Stimulated activated CD8-positive, alpha-beta memory T cell treated with anti-CD3 and anti-CD28 coated beads, Interleukin-4, amount 100 ng/mL, for 48 hours (primary cell): ENCODE data around the gene ACAD8.

Source experiments
- DNase-seq: peaks from one replicate; pipeline ENCODE4 v3.0.0-alpha.2; 2020

ACAD8 gene

GRCh38 chr11:134253188-134253993, at the start of gene ACAD8, which contains the start of gene THYN1:
TSS of gene ACAD8 (plus strand) at chr11:134253568. CDS start at chr11:134253601, 33 bp downstream.
TSS of gene THYN1 (minus strand) at chr11:134253352. CDS start at chr11:134252882, 470 bp downstream.
- peak; percentile 95 for DNase-seq

DNA sequence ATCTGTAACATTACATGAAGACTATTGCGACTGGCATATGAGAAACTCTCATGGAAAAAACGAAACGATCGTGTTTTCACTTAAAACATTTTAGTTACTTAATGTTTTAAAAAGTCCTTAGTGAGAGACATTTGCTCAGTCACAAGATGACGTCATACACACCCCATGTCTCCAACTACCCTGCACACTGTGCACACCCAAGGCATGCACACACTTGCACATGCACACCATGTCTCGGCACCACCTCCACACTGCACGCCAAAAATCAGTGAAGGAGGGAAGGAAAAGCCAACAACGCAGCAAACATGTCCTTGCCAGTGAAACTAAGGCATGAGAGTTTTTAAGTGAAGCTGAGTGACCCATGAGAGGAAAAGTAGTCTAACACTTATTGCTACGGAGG, 47.6 kb upstream of the ACAD8 start:
- DNase-seq = no peak

DNA sequence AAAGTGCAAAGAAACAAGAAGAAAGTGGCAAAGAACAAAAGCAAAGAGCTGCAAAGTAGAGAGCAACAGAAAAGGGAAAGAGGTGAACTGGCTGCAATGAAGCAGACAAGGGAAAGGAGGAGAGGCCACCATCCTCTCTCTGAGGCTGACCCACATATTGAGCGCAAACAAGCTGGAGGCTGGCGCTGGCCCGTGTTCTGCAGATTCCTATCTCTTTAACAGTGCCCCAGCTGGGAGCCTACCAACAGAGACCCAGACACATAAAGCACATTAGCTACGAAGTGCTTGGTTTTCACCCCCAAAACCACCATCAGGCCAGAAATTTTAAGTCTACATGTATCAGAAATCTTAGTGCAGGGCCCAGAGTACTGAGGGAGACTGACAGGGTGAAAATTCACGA, 47.2 kb upstream of the ACAD8 start:
- DNase-seq = no peak

DNA sequence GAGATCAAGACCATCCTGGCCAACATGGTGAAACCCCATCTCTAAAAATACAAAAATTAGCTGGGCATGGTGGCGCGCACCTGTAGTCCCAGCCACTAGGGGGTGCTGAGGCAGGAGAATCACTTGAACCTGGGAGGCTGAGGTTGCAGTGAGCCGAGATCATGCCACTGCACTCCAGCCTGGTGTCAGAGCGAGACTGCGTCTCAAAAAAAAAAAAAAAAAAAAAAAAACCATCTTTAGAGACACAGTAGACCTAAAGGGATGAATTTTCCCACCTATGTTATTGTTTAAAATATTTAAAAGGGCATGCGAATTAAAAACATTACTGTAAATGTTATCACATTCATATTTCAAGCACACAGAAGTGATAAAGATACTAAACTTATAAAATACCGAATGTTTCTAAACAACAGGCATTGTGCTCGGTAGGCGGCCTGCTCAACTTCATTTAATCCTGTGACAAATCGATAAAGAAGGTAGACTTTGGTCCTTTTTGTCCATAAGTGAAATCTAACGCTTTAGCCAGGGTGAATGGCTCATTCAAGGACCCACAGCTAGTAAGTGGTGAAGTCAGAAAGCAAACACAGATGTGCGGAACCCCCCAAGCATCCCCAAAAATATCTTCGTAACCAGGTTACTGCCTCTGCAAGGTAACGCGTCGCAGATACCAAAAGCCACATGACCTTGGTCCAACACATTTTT, 45.7 kb upstream of the ACAD8 start:
- peak; percentile 78 for DNase-seq

DNA sequence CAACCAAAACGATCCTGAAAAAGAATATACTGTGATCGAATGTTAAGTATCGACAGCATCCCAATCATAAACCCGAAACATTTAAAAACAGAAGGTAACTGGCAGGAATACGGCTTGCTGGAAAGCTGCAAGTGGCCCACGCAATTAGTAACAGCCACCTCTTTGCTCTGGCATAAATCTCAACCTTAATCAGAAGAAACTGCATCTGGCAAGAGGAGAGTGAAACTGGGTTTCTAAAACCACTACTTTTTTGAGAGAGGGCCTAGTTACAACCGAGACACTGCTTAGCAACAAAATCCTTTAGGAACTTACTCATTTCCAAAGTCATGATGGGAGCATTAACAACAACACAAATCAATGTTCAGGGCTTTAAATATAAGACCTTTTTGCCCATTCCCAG, 37.5 kb upstream of the ACAD8 start:
- no peak for DNase-seq

DNA sequence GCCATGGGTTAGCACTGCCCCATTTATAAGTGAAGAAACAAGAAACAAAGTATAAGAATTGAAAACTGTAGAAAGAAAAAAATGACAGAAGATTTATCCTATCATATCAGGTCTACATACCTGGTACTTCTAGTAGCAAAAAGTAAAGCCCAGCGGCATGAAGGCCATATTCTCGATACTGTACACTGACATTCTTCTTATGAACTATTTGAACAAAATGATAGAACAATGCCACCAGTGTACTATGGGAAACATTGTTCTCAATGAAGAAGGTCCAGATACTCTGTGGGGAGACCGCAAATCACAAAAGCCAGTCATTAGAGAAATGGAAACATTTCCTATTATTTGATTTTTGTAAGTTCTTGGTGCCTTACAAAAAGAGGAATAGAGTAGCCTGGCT, 36.6 kb upstream of the ACAD8 start:
- DNase-seq = no peak

- peak; percentile 35 for DNase-seq
These were observed 30.2 kb upstream of the ACAD8 start for GRCh38 chr11:134223121-134223520.

- peak; percentile 98 for DNase-seq
These were observed 29.3 kb upstream of the ACAD8 start, which contains the start of the genes NCAPD3 and VPS26B for GRCh38 chr11:134223836-134224709. TSS of gene NCAPD3 (minus strand) at chr11:134223967. CDS start at chr11:134223926, 41 bp downstream. TSS of gene VPS26B (plus strand) at chr11:134224671. CDS start at chr11:134225123, 452 bp downstream.

GRCh38 chr11:134224710-134225664, 28.4 kb upstream of the ACAD8 start:
- peak; percentile 80 for DNase-seq

DNA sequence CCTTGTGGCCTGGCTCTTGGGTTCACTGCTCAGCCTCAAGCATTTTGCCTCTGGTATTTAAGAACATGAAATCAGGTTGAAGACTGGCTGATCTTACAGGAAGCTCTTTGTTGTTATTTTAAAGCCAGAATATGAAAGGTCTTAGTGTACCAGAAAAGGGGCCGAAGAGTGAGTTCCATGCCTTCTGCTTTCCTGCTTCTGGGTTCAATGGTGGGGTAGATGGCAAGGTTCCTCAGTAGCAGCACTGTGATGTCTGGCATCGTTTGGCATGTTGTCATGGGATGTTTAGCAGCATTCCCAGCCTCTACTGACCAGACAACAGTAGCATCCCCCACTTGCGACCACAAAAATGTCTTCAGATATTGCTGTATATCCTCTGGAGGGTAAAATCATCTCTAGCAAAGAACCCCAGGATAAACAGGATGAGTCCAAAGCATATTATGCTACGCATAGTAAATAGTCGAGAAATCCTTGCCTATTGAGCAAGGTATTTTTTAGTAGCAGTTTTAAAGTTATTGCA, 26.5 kb upstream of the ACAD8 start:
- no peak for DNase-seq

GRCh38 chr11:134228625-134229024, 24.7 kb upstream of the ACAD8 start:
- peak; percentile 53 for DNase-seq

- no peak for DNase-seq
These were observed 24.1 kb upstream of the ACAD8 start for GRCh38 chr11:134229126-134229790.

DNA sequence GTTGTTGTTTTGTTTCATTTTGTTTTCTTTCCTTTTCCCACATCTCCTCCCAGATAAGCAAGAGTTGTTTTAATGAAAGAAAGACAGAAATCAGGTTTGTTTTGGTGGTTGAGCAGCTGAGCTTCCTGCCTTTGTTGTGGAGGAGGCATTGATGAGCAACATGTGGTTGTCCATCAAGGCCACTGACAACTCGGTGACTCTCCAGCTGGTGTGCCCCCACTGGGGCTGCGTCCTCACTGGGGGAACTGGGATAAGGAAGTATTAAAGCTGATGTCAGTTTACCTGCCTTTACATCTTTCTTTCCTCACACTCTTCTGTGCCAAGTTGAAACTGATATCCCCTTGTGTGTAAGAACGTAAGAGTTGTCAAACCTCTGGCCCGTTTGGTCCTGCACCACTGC, 23.0 kb upstream of the ACAD8 start:
- no peak for DNase-seq

- no peak for DNase-seq
These were observed 21.3 kb upstream of the ACAD8 start for GRCh38 chr11:134231958-134232659.

GRCh38 chr11:134233729-134234179, 19.6 kb upstream of the ACAD8 start:
- DNase-seq = no peak

DNA sequence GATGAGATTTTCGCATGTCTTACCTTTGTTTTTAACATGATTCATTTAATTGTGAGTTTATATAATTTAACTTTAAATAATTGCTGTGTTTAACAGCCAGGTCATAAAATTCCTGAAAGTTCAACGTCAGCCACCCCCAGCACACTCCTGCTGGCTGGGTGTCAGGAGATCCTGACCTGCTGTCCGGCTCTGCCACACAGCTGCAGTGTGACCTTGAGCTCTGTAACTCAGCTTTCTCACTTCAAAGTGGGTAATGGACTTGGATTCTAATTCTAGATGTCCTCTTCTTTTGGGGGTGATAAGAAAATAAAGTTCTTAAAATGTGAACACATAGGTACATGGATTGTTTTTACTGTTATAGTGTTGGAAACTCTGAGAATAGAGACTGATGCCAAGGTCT, 18.0 kb upstream of the ACAD8 start:
- DNase-seq = no peak

- no peak for DNase-seq
These were observed 16.4 kb upstream of the ACAD8 start for GRCh38 chr11:134236834-134237556.

DNA sequence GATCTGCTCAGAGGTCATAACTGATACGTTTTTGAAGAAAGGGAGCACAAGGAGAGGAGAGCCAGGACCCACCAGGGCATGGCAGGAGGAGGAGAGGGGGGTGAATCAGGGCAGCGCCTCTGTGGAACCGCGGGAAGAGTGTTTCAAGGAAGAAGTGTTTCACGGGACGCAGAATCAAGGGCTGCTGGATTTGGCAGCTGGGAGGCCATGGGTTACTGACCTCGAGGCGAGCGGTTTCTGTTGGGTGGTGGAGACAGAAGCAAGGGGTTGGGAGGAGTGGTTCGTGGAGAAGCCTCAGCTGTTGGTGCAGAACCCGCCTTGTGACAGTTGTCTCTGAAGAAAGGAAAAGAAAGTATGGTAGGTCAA, 15.8 kb upstream of the ACAD8 start:
- DNase-seq = no peak

GRCh38 chr11:134238956-134239355, 14.4 kb upstream of the ACAD8 start:
- DNase-seq = no peak

- DNase-seq = no peak
These were observed 12.8 kb upstream of the ACAD8 start for GRCh38 chr11:134240592-134240991.
